ENCODE measurements around the gene ITCH.
"Not testable (repeated sequence)": the region's sequence is repeated elsewhere in the genome, so short reads cannot be mapped to it uniquely, and the experiment has no call there.

ITCH gene

GRCh38 chr20:34407962-34408474 lies 44.9 kb downstream of the ITCH start:
- no peak overlapping the region for H3K4me3 Mint-ChIP-seq
- no peaks in the 10 kb centered on the region for H3K9me3 Mint-ChIP-seq
- peak overlapping the region; percentile 7 for H3K27ac Mint-ChIP-seq
- H3K4me1 Mint-ChIP-seq = peaks cover 37% of the 10 kb centered on the region
- H3K36me3 Mint-ChIP-seq = peaks cover 30% of the 10 kb centered on the region
- no peak for ATAC-seq
- no peaks in the 10 kb centered on the region for H3K27me3 Mint-ChIP-seq

GRCh38 chr20:34410336-34410735 lies 47.3 kb downstream of the ITCH start:
- ATAC-seq = no peak
- Mint-ChIP-seq H3K27ac (no peak overlapping the region), H3K27me3 (no peaks in the 10 kb centered on the region), H3K36me3 (peaks cover 40% of the 10 kb centered on the region), H3K4me1 (peaks cover 35% of the 10 kb centered on the region), H3K9me3 (no peaks in the 10 kb centered on the region), H3K4me3 (no peak overlapping the region)

GRCh38 chr20:34412453-34412852 lies 49.4 kb downstream of the ITCH start:
- H3K27ac Mint-ChIP-seq = no peak overlapping the region
- peaks cover 40% of the 10 kb centered on the region for H3K36me3 Mint-ChIP-seq
- no peaks in the 10 kb centered on the region for H3K27me3 Mint-ChIP-seq
- H3K9me3 Mint-ChIP-seq = no peaks in the 10 kb centered on the region
- peaks cover 41% of the 10 kb centered on the region for H3K4me1 Mint-ChIP-seq
- no peak for ATAC-seq
- no peak overlapping the region for H3K4me3 Mint-ChIP-seq

GRCh38 chr20:34414525-34414924 lies 51.5 kb downstream of the ITCH start:
- Mint-ChIP-seq H3K27ac (peak overlapping the region; percentile 77), H3K4me1 (peaks cover 37% of the 10 kb centered on the region), H3K36me3 (peaks cover 29% of the 10 kb centered on the region)
- H3K4me3 Mint-ChIP-seq, H3K27me3 Mint-ChIP-seq, H3K9me3 Mint-ChIP-seq, ATAC-seq: not testable (repeated sequence)

- Mint-ChIP-seq H3K4me1 (peaks cover 33% of the 10 kb centered on the region), H3K4me3 (peak overlapping the region; percentile 49), H3K36me3 (peaks cover 28% of the 10 kb centered on the region), H3K27ac (peak overlapping the region; percentile 77), H3K9me3 (no peaks in the 10 kb centered on the region), H3K27me3 (no peaks in the 10 kb centered on the region)
- peak; percentile 58 for ATAC-seq
These were observed 52.0 kb downstream of the ITCH start for GRCh38 chr20:34415079-34415478.

GRCh38 chr20:34420146-34420545 lies 57.1 kb downstream of the ITCH start:
- no peaks in the 10 kb centered on the region for H3K9me3 Mint-ChIP-seq
- H3K4me3 Mint-ChIP-seq = no peak overlapping the region
- peaks cover 54% of the 10 kb centered on the region for H3K36me3 Mint-ChIP-seq
- ATAC-seq = no peak
- H3K27me3 Mint-ChIP-seq = no peaks in the 10 kb centered on the region
- H3K4me1 Mint-ChIP-seq = peaks cover 16% of the 10 kb centered on the region
- no peak overlapping the region for H3K27ac Mint-ChIP-seq

- Mint-ChIP-seq H3K9me3 (no peaks in the 10 kb centered on the region), H3K27me3 (no peaks in the 10 kb centered on the region), H3K27ac (no peak overlapping the region), H3K4me1 (peaks cover 10% of the 10 kb centered on the region), H3K36me3 (peaks cover 57% of the 10 kb centered on the region), H3K4me3 (no peak overlapping the region)
- no peak for ATAC-seq
These were observed 57.9 kb downstream of the ITCH start for GRCh38 chr20:34420975-34421374.

GRCh38 chr20:34421766-34422466 lies 58.8 kb downstream of the ITCH start:
- H3K27ac Mint-ChIP-seq = no peak overlapping the region
- ATAC-seq = no peak
- H3K27me3 Mint-ChIP-seq = no peaks in the 10 kb centered on the region
- no peak overlapping the region for H3K4me3 Mint-ChIP-seq
- H3K9me3 Mint-ChIP-seq = no peaks in the 10 kb centered on the region
- peaks cover under 1% of the 10 kb centered on the region for H3K4me1 Mint-ChIP-seq
- peaks cover 62% of the 10 kb centered on the region for H3K36me3 Mint-ChIP-seq

GRCh38 chr20:34425032-34425690 lies 62.1 kb downstream of the ITCH start:
- not testable (repeated sequence) for H3K4me1 Mint-ChIP-seq, H3K9me3 Mint-ChIP-seq, H3K4me3 Mint-ChIP-seq, H3K27me3 Mint-ChIP-seq, H3K27ac Mint-ChIP-seq, ATAC-seq
- peaks cover 63% of the 10 kb centered on the region for H3K36me3 Mint-ChIP-seq

- no peak for ATAC-seq
- H3K27ac Mint-ChIP-seq = no peak overlapping the region
- no peak overlapping the region for H3K4me3 Mint-ChIP-seq
- H3K4me1 Mint-ChIP-seq = peaks cover 5% of the 10 kb centered on the region
- no peaks in the 10 kb centered on the region for H3K9me3 Mint-ChIP-seq
- no peaks in the 10 kb centered on the region for H3K27me3 Mint-ChIP-seq
- H3K36me3 Mint-ChIP-seq = peaks cover 61% of the 10 kb centered on the region
These were observed 63.0 kb downstream of the ITCH start for GRCh38 chr20:34426026-34426425.

GRCh38 chr20:34427331-34427730 lies 64.3 kb downstream of the ITCH start:
- H3K4me3 Mint-ChIP-seq = no peak overlapping the region
- H3K27ac Mint-ChIP-seq = no peak overlapping the region
- no peaks in the 10 kb centered on the region for H3K9me3 Mint-ChIP-seq
- ATAC-seq = no peak
- no peaks in the 10 kb centered on the region for H3K27me3 Mint-ChIP-seq
- H3K4me1 Mint-ChIP-seq = peaks cover 12% of the 10 kb centered on the region
- H3K36me3 Mint-ChIP-seq = peaks cover 60% of the 10 kb centered on the region

GRCh38 chr20:34427784-34428183 lies 64.7 kb downstream of the ITCH start:
- no peak overlapping the region for H3K27ac Mint-ChIP-seq
- no peak overlapping the region for H3K4me3 Mint-ChIP-seq
- no peak for ATAC-seq
- H3K36me3 Mint-ChIP-seq = peaks cover 60% of the 10 kb centered on the region
- H3K4me1 Mint-ChIP-seq = peaks cover 12% of the 10 kb centered on the region
- H3K27me3 Mint-ChIP-seq = no peaks in the 10 kb centered on the region
- H3K9me3 Mint-ChIP-seq = no peaks in the 10 kb centered on the region

GRCh38 chr20:34431168-34431567 lies 68.1 kb downstream of the ITCH start:
- H3K4me3 Mint-ChIP-seq = no peak overlapping the region
- H3K4me1 Mint-ChIP-seq = peaks cover 41% of the 10 kb centered on the region
- peaks cover 38% of the 10 kb centered on the region for H3K36me3 Mint-ChIP-seq
- H3K27ac Mint-ChIP-seq = peak overlapping the region; percentile 5
- no peak for ATAC-seq
- H3K9me3 Mint-ChIP-seq = no peaks in the 10 kb centered on the region
- H3K27me3 Mint-ChIP-seq = no peaks in the 10 kb centered on the region

GRCh38 chr20:34432663-34433062 lies 69.6 kb downstream of the ITCH start:
- not testable (repeated sequence) for H3K9me3 Mint-ChIP-seq, H3K27me3 Mint-ChIP-seq, ATAC-seq, H3K27ac Mint-ChIP-seq, H3K4me3 Mint-ChIP-seq
- Mint-ChIP-seq H3K4me1 (peaks cover 43% of the 10 kb centered on the region), H3K36me3 (peaks cover 35% of the 10 kb centered on the region)

- peaks cover 29% of the 10 kb centered on the region for H3K36me3 Mint-ChIP-seq
- no peaks in the 10 kb centered on the region for H3K9me3 Mint-ChIP-seq
- H3K27ac Mint-ChIP-seq = no peak overlapping the region
- ATAC-seq = no peak
- H3K27me3 Mint-ChIP-seq = no peaks in the 10 kb centered on the region
- H3K4me3 Mint-ChIP-seq = no peak overlapping the region
- H3K4me1 Mint-ChIP-seq = peaks cover 43% of the 10 kb centered on the region
These were observed 70.3 kb downstream of the ITCH start for GRCh38 chr20:34433391-34433790.

GRCh38 chr20:34435589-34435988 lies 72.5 kb downstream of the ITCH start:
- Mint-ChIP-seq H3K27ac (peak overlapping the region; percentile 28), H3K4me3 (no peak overlapping the region)
- peak; percentile 53 for ATAC-seq

More at GRCh38 chr20:34435589-34435988, 72.5 kb downstream of the ITCH start:
- peaks cover 17% of the 10 kb centered on the region for H3K36me3 Mint-ChIP-seq
- peaks cover 43% of the 10 kb centered on the region for H3K4me1 Mint-ChIP-seq
- no peaks in the 10 kb centered on the region for H3K27me3 Mint-ChIP-seq
- no peaks in the 10 kb centered on the region for H3K9me3 Mint-ChIP-seq
